Glutamatergic neuron (in vitro differentiated cells): Measurements from ENCODE around the gene SV2B. TPM values are rescaled to one million over a fixed set of nuclear protein-coding genes. Genes with fewer than 3 reads are reported as not detected.

Experiments
- DNase-seq: peaks from one replicate; pipeline ENCODE4 v3.0.0; 2022
- H3K27ac Mint-ChIP-seq: one replicate; pipeline ENCODE4 v1.8.0; 2020; ENCODE audit warnings: mild to moderate bottlenecking, mixed read lengths, inconsistent platforms; ENCODE audit not compliant: unreplicated experiment
- H3K27me3 Mint-ChIP-seq: one replicate; pipeline ENCODE4 v1.8.0; 2020; ENCODE audit warnings: mild to moderate bottlenecking, moderate library complexity, mixed read lengths, inconsistent platforms; ENCODE audit not compliant: unreplicated experiment
- H3K36me3 Mint-ChIP-seq: one replicate; pipeline ENCODE4 v1.8.0; 2020; ENCODE audit warnings: mild to moderate bottlenecking, mixed read lengths, inconsistent platforms; ENCODE audit not compliant: unreplicated experiment
- H3K4me1 Mint-ChIP-seq: one replicate; pipeline ENCODE4 v1.8.0; 2020; ENCODE audit warnings: mild to moderate bottlenecking, low read depth, mixed read lengths, inconsistent platforms; ENCODE audit not compliant: unreplicated experiment
- H3K4me3 Mint-ChIP-seq: one replicate; pipeline ENCODE4 v1.8.0; 2020; ENCODE audit warnings: mild to moderate bottlenecking, mixed read lengths, inconsistent platforms; ENCODE audit not compliant: unreplicated experiment
- H3K9me3 Mint-ChIP-seq: one replicate; pipeline ENCODE4 v1.8.0; 2020; ENCODE audit warnings: mild to moderate bottlenecking, moderate library complexity, mixed read lengths, inconsistent platforms; ENCODE audit not compliant: unreplicated experiment
- CTCF ChIP-seq: fragments of 200-600 bp; sonication (generic); IDR thresholded peaks from one replicate; pipeline ENCODE4 v1.5.0; 2021; ENCODE audit not compliant: partially characterized antibody, unreplicated experiment
- total RNA-seq: library from RNA; stranded (reverse); fragmentation: NEBNext Ultra II Directional; extraction: Animal tissue kit (Norgen Biotek cat#: 25700); gene quantifications from one replicate; pipeline ENCODE4 v1.2.1, GENCODE V29; 2021; ENCODE audit not compliant: unreplicated experiment

The SV2B gene
- total RNA-seq, 1 donor from 2014 or later, result 7.1 TPM

GRCh38 chr15:91294344-91294743 lies 194.3 kb downstream of the SV2B start:
- H3K4me3 Mint-ChIP-seq, result no peak overlapping the region
- H3K27ac Mint-ChIP-seq, result no peak overlapping the region
- no peak for DNase-seq
- H3K36me3 Mint-ChIP-seq, result peaks cover 10% of the 10 kb centered on the region
- no peaks in the 10 kb centered on the region for H3K4me1 Mint-ChIP-seq
- no peaks in the 10 kb centered on the region for H3K9me3 Mint-ChIP-seq
- H3K27me3 Mint-ChIP-seq, result no peaks in the 10 kb centered on the region
- TF ChIP-seq CTCF, result no peak

- H3K36me3 Mint-ChIP-seq, result peaks cover 10% of the 10 kb centered on the region
- DNase-seq, result no peak
- no peaks in the 10 kb centered on the region for H3K9me3 Mint-ChIP-seq
- no peaks in the 10 kb centered on the region for H3K27me3 Mint-ChIP-seq
- no peaks in the 10 kb centered on the region for H3K4me1 Mint-ChIP-seq
- TF ChIP-seq CTCF, result no peak
- H3K4me3 Mint-ChIP-seq, result no peak overlapping the region
- no peak overlapping the region for H3K27ac Mint-ChIP-seq
These were observed 194.7 kb downstream of the SV2B start for GRCh38 chr15:91294795-91295194.

GRCh38 chr15:91298101-91298500 lies 198.0 kb downstream of the SV2B start:
- TF ChIP-seq CTCF, result no peak
- no peaks in the 10 kb centered on the region for H3K27me3 Mint-ChIP-seq
- H3K36me3 Mint-ChIP-seq, result peaks cover 10% of the 10 kb centered on the region
- no peak for DNase-seq
- H3K4me3 Mint-ChIP-seq, result no peak overlapping the region
- H3K27ac Mint-ChIP-seq, result no peak overlapping the region
- no peaks in the 10 kb centered on the region for H3K4me1 Mint-ChIP-seq
- H3K9me3 Mint-ChIP-seq, result no peaks in the 10 kb centered on the region

- Mint-ChIP-seq H3K27ac (no peak overlapping the region), H3K36me3 (no peaks in the 10 kb centered on the region), H3K27me3 (no peaks in the 10 kb centered on the region), H3K9me3 (no peaks in the 10 kb centered on the region), H3K4me1 (no peaks in the 10 kb centered on the region), H3K4me3 (no peak overlapping the region)
- TF ChIP-seq CTCF, result peak; percentile 77
- DNase-seq, result peak; percentile 33
These were observed 202.8 kb downstream of the SV2B start for GRCh38 chr15:91302588-91303439.

GRCh38 chr15:91304210-91304609 lies 204.2 kb downstream of the SV2B start:
- H3K36me3 Mint-ChIP-seq, result no peaks in the 10 kb centered on the region
- H3K27me3 Mint-ChIP-seq, result no peaks in the 10 kb centered on the region
- H3K9me3 Mint-ChIP-seq, result no peaks in the 10 kb centered on the region
- H3K4me3 Mint-ChIP-seq, result no peak overlapping the region
- no peak for TF ChIP-seq CTCF
- no peak for DNase-seq
- H3K27ac Mint-ChIP-seq, result no peak overlapping the region
- H3K4me1 Mint-ChIP-seq, result no peaks in the 10 kb centered on the region
